KMS-11 (cell line): ENCODE measurements around the gene LURAP1L.

ENCODE experiments used
- H2AFZ ChIP-seq: fragments of 200-600 bp; sonication (generic); 2 replicates; pipeline ENCODE4 v1.6.1; 2016; ENCODE audit warnings: antibody characterized with exemption, mixed run types, low read depth
- H3K27ac ChIP-seq: fragments of 200-600 bp; sonication (generic); 2 replicates; pipeline ENCODE4 v1.6.1; 2016; ENCODE audit warnings: mild to moderate bottlenecking, mixed run types
- H3K27me3 ChIP-seq: fragments of 200-600 bp; sonication (generic); 2 replicates; pipeline ENCODE4 v1.6.1; 2017; ENCODE audit warnings: mild to moderate bottlenecking, low read depth, mixed run types, moderate library complexity; ENCODE audit not compliant: insufficient read depth
- H3K36me3 ChIP-seq: fragments of 200-600 bp; sonication (generic); 2 replicates; pipeline ENCODE4 v1.6.1; 2017; ENCODE audit warnings: mild to moderate bottlenecking, mixed run types; ENCODE audit not compliant: insufficient read depth
- H3K4me1 ChIP-seq: fragments of 200-600 bp; sonication (generic); 2 replicates; pipeline ENCODE4 v1.6.1; 2016; ENCODE audit warnings: mild to moderate bottlenecking, low read depth, mixed run types; ENCODE audit not compliant: poor library complexity, severe bottlenecking
- H3K4me2 ChIP-seq: fragments of 200-600 bp; sonication (generic); 2 replicates; pipeline ENCODE4 v1.7.0; 2016; ENCODE audit warnings: mild to moderate bottlenecking, mixed run types
- H3K4me3 ChIP-seq: fragments of 200-600 bp; sonication (generic); IDR thresholded peaks from 2 replicates; pipeline ENCODE4 v1.6.1; 2017; ENCODE audit warnings: low read depth, low read length, mixed read lengths; ENCODE audit not compliant: insufficient read depth
- H3K79me2 ChIP-seq: fragments of 200-600 bp; sonication (generic); 2 replicates; pipeline ENCODE4 v1.6.1; 2016; ENCODE audit warnings: low read depth, mixed run types; ENCODE audit not compliant: insufficient read depth
- H3K9ac ChIP-seq: fragments of 200-600 bp; sonication (generic); 2 replicates; pipeline ENCODE4 v1.6.1; 2016; ENCODE audit warnings: mild to moderate bottlenecking, mixed run types
- H4K20me1 ChIP-seq: fragments of 200-600 bp; sonication (generic); 2 replicates; pipeline ENCODE4 v1.6.1; 2016; ENCODE audit warnings: mild to moderate bottlenecking, mixed run types; ENCODE audit not compliant: insufficient read depth
- CTCF ChIP-seq: fragments of 200-600 bp; sonication (generic); conservative IDR thresholded peaks from 2 replicates; pipeline ENCODE4 v1.6.1; 2017; ENCODE audit warnings: low read depth, mild to moderate bottlenecking, antibody characterized with exemption, low read length, moderate library complexity, mixed read lengths

Gene LURAP1L

GRCh38 chr9:12818431-12819000 lies 43.7 kb downstream of the LURAP1L start:
- Histone ChIP-seq H3K27me3 (no peaks in the 10 kb centered on the region), H3K79me2 (no peaks in the 10 kb centered on the region)

GRCh38 chr9:12819436-12820185 lies 44.8 kb downstream of the LURAP1L start:
- H3K9ac ChIP-seq, result no peak overlapping the region
- no peak overlapping the region for H3K4me2 ChIP-seq
- no peak overlapping the region for H3K27ac ChIP-seq
- H3K79me2 ChIP-seq, result no peaks in the 10 kb centered on the region
- TF ChIP-seq CTCF, result peak; percentile 63
- H4K20me1 ChIP-seq, result no peaks in the 10 kb centered on the region
- H3K36me3 ChIP-seq, result no peaks in the 10 kb centered on the region
- no peaks in the 10 kb centered on the region for H3K27me3 ChIP-seq
- no peak overlapping the region for H2AFZ ChIP-seq
- H3K4me3 ChIP-seq, result no peak overlapping the region
- peaks cover 14% of the 10 kb centered on the region for H3K4me1 ChIP-seq

More at GRCh38 chr9:12818431-12819000, 43.7 kb downstream of the LURAP1L start:
- no peak overlapping the region for H3K4me2 ChIP-seq
- no peak for TF ChIP-seq CTCF
- H2AFZ ChIP-seq, result no peak overlapping the region
- H4K20me1 ChIP-seq, result no peaks in the 10 kb centered on the region
- H3K27ac ChIP-seq, result no peak overlapping the region
- peaks cover 24% of the 10 kb centered on the region for H3K4me1 ChIP-seq
- no peak overlapping the region for H3K4me3 ChIP-seq
- no peak overlapping the region for H3K9ac ChIP-seq
- H3K36me3 ChIP-seq, result no peaks in the 10 kb centered on the region

DNA sequence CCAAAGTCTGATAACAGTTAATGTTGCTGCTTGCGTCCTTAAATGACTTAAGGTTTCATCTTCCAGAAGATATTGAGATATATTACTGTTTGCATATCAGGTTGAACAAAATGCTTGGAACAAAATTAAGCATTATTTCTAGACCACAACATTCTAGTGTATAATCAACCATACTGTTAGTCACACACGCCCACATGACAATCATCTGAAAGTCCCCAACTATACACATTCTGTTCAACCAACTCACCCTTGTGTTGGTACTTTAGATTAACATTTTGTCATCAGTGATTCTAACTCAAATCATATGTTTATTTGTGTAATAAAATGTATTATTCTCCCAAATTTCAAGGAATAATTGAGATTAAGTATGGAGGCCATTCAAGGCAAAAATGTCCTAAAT lies 47.3 kb downstream of the LURAP1L start:
- Histone ChIP-seq H3K4me1 (no peaks in the 10 kb centered on the region), H3K27ac (no peak overlapping the region), H3K9ac (no peak overlapping the region), H3K36me3 (no peaks in the 10 kb centered on the region), H3K79me2 (no peaks in the 10 kb centered on the region), H4K20me1 (no peaks in the 10 kb centered on the region), H2AFZ (no peak overlapping the region), H3K4me3 (no peak overlapping the region), H3K27me3 (no peaks in the 10 kb centered on the region), H3K4me2 (no peak overlapping the region)
- no peak for TF ChIP-seq CTCF

GRCh38 chr9:12826924-12827565 lies 52.2 kb downstream of the LURAP1L start:
- Histone ChIP-seq H3K27ac (no peak overlapping the region), H3K4me1 (no peaks in the 10 kb centered on the region)

More at GRCh38 chr9:12826924-12827565, 52.2 kb downstream of the LURAP1L start:
- Histone ChIP-seq H3K4me3 (no peak overlapping the region), H3K4me2 (no peak overlapping the region), H3K27me3 (no peaks in the 10 kb centered on the region), H3K79me2 (no peaks in the 10 kb centered on the region), H3K36me3 (no peaks in the 10 kb centered on the region), H4K20me1 (no peaks in the 10 kb centered on the region), H2AFZ (no peak overlapping the region), H3K9ac (no peak overlapping the region)
- no peak for TF ChIP-seq CTCF
